GM23338 (cell line): ENCODE results near the gene BTBD9. TPM values are rescaled to one million over a fixed set of nuclear protein-coding genes. Genes with fewer than 3 reads are reported as not detected.

Source experiments
- ATAC-seq: fragments of 200-7000 bp; cut with Tn5 transposase; 3 replicates; pipeline ENCODE4 v1.9.1; 2020
- DNase-seq: peaks from one replicate; pipeline ENCODE4 v3.0.0-alpha.2; 2015; ENCODE audit warnings: low spot score
- H2AFZ ChIP-seq: fragments of 200-600 bp; sonication (generic); 2 replicates; pipeline ENCODE4 v1.8.0; 2016; ENCODE audit warnings: antibody characterized with exemption, mild to moderate bottlenecking, moderate library complexity
- H3F3A ChIP-seq: fragments of 200-600 bp; sonication (generic); replicated peaks from 2 replicates; pipeline ENCODE4 v1.8.0; 2017; ENCODE audit warnings: antibody characterized with exemption, mixed run types, low read depth
- H3K27ac ChIP-seq: fragments of 200-600 bp; sonication (generic); 2 replicates; pipeline ENCODE4 v1.6.1; 2016; ENCODE audit warnings: low read depth
- H3K27me3 ChIP-seq: fragments of 200-600 bp; sonication (generic); 2 replicates; pipeline ENCODE4 v1.8.0; 2016; ENCODE audit warnings: mild to moderate bottlenecking, mixed run types, moderate library complexity; ENCODE audit not compliant: insufficient read depth
- H3K36me3 ChIP-seq: fragments of 200-600 bp; sonication (generic); 2 replicates; pipeline ENCODE4 v1.8.0; 2016; ENCODE audit warnings: mild to moderate bottlenecking; ENCODE audit not compliant: insufficient read depth
- H3K4me1 ChIP-seq: fragments of 200-600 bp; sonication (generic); 2 replicates; pipeline ENCODE4 v1.8.0; 2016; ENCODE audit warnings: mild to moderate bottlenecking, moderate library complexity; ENCODE audit not compliant: insufficient read depth
- H3K4me2 ChIP-seq: fragments of 200-600 bp; sonication (generic); 2 replicates; pipeline ENCODE4 v1.7.1; 2017; ENCODE audit warnings: mixed run types
- H3K4me3 ChIP-seq: fragments of 200-600 bp; sonication (generic); 2 replicates; pipeline ENCODE4 v1.6.1; 2016; ENCODE audit warnings: mixed run types
- H3K79me2 ChIP-seq: fragments of 200-600 bp; sonication (generic); replicated peaks from 2 replicates; pipeline ENCODE4 v1.8.0; 2017; ENCODE audit warnings: mild to moderate bottlenecking; ENCODE audit not compliant: insufficient read depth
- H3K9me2 ChIP-seq: fragments of 200-600 bp; sonication (generic); 2 replicates; pipeline ENCODE4 v1.8.0; 2017; ENCODE audit not compliant: insufficient read depth
- H4K20me1 ChIP-seq: fragments of 200-600 bp; sonication (generic); replicated peaks from 2 replicates; pipeline ENCODE4 v1.8.0; 2017; ENCODE audit warnings: mild to moderate bottlenecking; ENCODE audit not compliant: insufficient read depth
- H3K27ac Mint-ChIP-seq: 2 replicates; pipeline ENCODE4 v1.8.0; 2020; ENCODE audit warnings: inconsistent platforms, mild to moderate bottlenecking, moderate library complexity, mixed read lengths
- H3K27me3 Mint-ChIP-seq: 3 replicates; pipeline ENCODE4 v1.8.0; 2022; ENCODE audit warnings: low read depth, mild to moderate bottlenecking, moderate library complexity, mixed read lengths, inconsistent platforms; ENCODE audit not compliant: insufficient read depth, poor library complexity
- H3K36me3 Mint-ChIP-seq: 3 replicates; pipeline ENCODE4 v1.8.0; 2021; ENCODE audit warnings: low read depth, mild to moderate bottlenecking, inconsistent platforms, moderate library complexity, mixed read lengths
- H3K4me1 Mint-ChIP-seq: 3 replicates; pipeline ENCODE4 v1.8.0; 2020; ENCODE audit warnings: mild to moderate bottlenecking, inconsistent platforms, mixed read lengths
- H3K4me3 Mint-ChIP-seq: 3 replicates; pipeline ENCODE4 v1.8.0; 2021; ENCODE audit warnings: moderate library complexity, mild to moderate bottlenecking, inconsistent platforms, mixed read lengths
- H3K9me3 Mint-ChIP-seq: 3 replicates; pipeline ENCODE4 v1.8.0; 2020; ENCODE audit warnings: moderate library complexity, mild to moderate bottlenecking, inconsistent platforms, mixed read lengths
- CREB1 ChIP-seq: fragments of 250-450 bp; sonication (Bioruptor Pico); IDR thresholded peaks from 2 replicates; pipeline ENCODE4 v1.5.0; 2020; ENCODE audit warnings: low read depth, mild to moderate bottlenecking, moderate library complexity
- CTCF ChIP-seq, 2 experiments: fragments of 200-600 bp in 1 of 2; sonication (generic) in 1 of 2; conservative IDR thresholded peaks; 2 replicates each; pipeline versions ENCODE4 v1.5.1 to v1.6.1; 2016 to 2017; ENCODE audit warnings: antibody characterized with exemption in 2 of 2, low read depth in 2 of 2, mild to moderate bottlenecking in 2 of 2, moderate library complexity in 1 of 2
- ETS1 ChIP-seq: IDR thresholded peaks from 2 replicates; pipeline ENCODE4 v1.6.1; 2016; ENCODE audit warnings: antibody characterized with exemption
- EZH2 ChIP-seq: fragments of 200-600 bp; sonication (generic); IDR thresholded peaks from one replicate; pipeline ENCODE4 v1.8.0; 2017; ENCODE audit warnings: antibody characterized with exemption, mild to moderate bottlenecking, low read depth; ENCODE audit not compliant: unreplicated experiment
- EZH2phosphoT487 ChIP-seq: fragments of 200-600 bp; sonication (generic); IDR thresholded peaks from one replicate; pipeline ENCODE4 v1.8.1; 2018; ENCODE audit warnings: antibody characterized with exemption; ENCODE audit not compliant: unreplicated experiment
- JUNB ChIP-seq: IDR thresholded peaks from one replicate; pipeline ENCODE4 v1.6.1; 2016; ENCODE audit warnings: antibody characterized with exemption; ENCODE audit not compliant: unreplicated experiment
- NANOG ChIP-seq: IDR thresholded peaks from 2 replicates; pipeline ENCODE4 v1.6.1; 2016; ENCODE audit warnings: antibody characterized with exemption, borderline replicate concordance
- POLR2AphosphoS5 ChIP-seq: IDR thresholded peaks from 2 replicates; pipeline ENCODE4 v1.6.1; 2016; ENCODE audit warnings: antibody characterized with exemption, low read depth
- STAT1 ChIP-seq: IDR thresholded peaks from one replicate; pipeline ENCODE4 v1.6.1; 2016; ENCODE audit warnings: antibody characterized with exemption; ENCODE audit not compliant: unreplicated experiment
- ZNF114 ChIP-seq: fragments of 250-450 bp; sonication (Bioruptor Pico); IDR thresholded peaks from 2 replicates; pipeline ENCODE4 v1.5.0; 2020; ENCODE audit warnings: mild to moderate bottlenecking, moderate library complexity
- ZNF331 ChIP-seq: fragments of 250-450 bp; sonication (Bioruptor Pico); IDR thresholded peaks from 2 replicates; pipeline ENCODE4 v1.5.0; 2020; ENCODE audit warnings: low read depth, mild to moderate bottlenecking, moderate library complexity
- ZNF462 ChIP-seq: fragments of 250-450 bp; sonication (Bioruptor Pico); IDR thresholded peaks from 2 replicates; pipeline ENCODE4 v1.5.0; 2020; ENCODE audit warnings: mild to moderate bottlenecking, moderate library complexity
- polyA plus RNA-seq: library from polyadenylated mRNA; unstranded; fragments of >200 nt; fragmentation: Nextera tagmentation; extraction: Ambion mirVana; gene quantifications from 2 replicates; pipeline ENCODE4 v1.2.1, GENCODE V29; 2016
- total RNA-seq: library from RNA; depleted of rRNA; stranded (reverse); fragments of >200 nt; shearing (Covaris generic); gene quantifications from 2 replicates; pipeline ENCODE4 v1.2.3, GENCODE V29; 2014

The BTBD9 gene
- total and polyA plus RNA-seq, 2 experiments from 2014 or later: 4.2 to 5.3 TPM

GRCh38 chr6:38221251-38221650, 418.5 kb downstream of the BTBD9 start (continued):
- no peak for TF ChIP-seq CTCF (conservative IDR thresholded peaks at IDR 0.05; ENCODE audit: low read depth in 2 of 2)
- no peak for TF ChIP-seq POLR2AphosphoS5
- no peak for TF ChIP-seq ZNF462 (CRISPR knock-in tag)
- TF ChIP-seq EZH2: no peak

- H3K36me3 ChIP-seq: no peaks in the 10 kb centered on the region
- H3K4me2 ChIP-seq: no peak overlapping the region
- no peak overlapping the region for H2AFZ ChIP-seq
- no peaks in the 10 kb centered on the region for H4K20me1 ChIP-seq
- DNase-seq: no peak
- H3K4me3 ChIP-seq: no peak overlapping the region
- ATAC-seq: no peak
- H3K27me3 ChIP-seq: no peaks in the 10 kb centered on the region
- no peak overlapping the region for H3K27ac ChIP-seq
- H3K9me2 ChIP-seq: no peaks in the 10 kb centered on the region; the same call in 1 of the 2 replicates
- peaks cover 2% of the 10 kb centered on the region for H3K27me3 Mint-ChIP-seq
- no peaks in the 10 kb centered on the region for H3K79me2 ChIP-seq
- peaks cover 12% of the 10 kb centered on the region for H3K4me1 ChIP-seq
- H3F3A ChIP-seq: no peaks in the 10 kb centered on the region
- no peak overlapping the region for H3K4me3 Mint-ChIP-seq
- peaks cover 13% of the 10 kb centered on the region for H3K4me1 Mint-ChIP-seq
- H3K27ac Mint-ChIP-seq: no peak overlapping the region
- no peaks in the 10 kb centered on the region for H3K36me3 Mint-ChIP-seq
- no peaks in the 10 kb centered on the region; the same call in 2 of the 3 replicates for H3K9me3 Mint-ChIP-seq
- no peak for TF ChIP-seq EZH2phosphoT487
- TF ChIP-seq ZNF331 (CRISPR knock-in tag): no peak
- no peak for TF ChIP-seq NANOG
- no peak for TF ChIP-seq POLR2AphosphoS5
- no peak for TF ChIP-seq STAT1
- TF ChIP-seq ZNF114: no peak
- TF ChIP-seq JUNB: no peak
- no peak for TF ChIP-seq CREB1 (CRISPR knock-in tag)
- no peak for TF ChIP-seq EZH2
- TF ChIP-seq CTCF (conservative IDR thresholded peaks at IDR 0.05; ENCODE audit: low read depth in 2 of 2): no peak
- no peak for TF ChIP-seq ETS1
These were observed 419.5 kb downstream of the BTBD9 start for GRCh38 chr6:38220069-38220723.
